Measurements from ENCODE around the gene LMAN2L.

The LMAN2L gene

DNA sequence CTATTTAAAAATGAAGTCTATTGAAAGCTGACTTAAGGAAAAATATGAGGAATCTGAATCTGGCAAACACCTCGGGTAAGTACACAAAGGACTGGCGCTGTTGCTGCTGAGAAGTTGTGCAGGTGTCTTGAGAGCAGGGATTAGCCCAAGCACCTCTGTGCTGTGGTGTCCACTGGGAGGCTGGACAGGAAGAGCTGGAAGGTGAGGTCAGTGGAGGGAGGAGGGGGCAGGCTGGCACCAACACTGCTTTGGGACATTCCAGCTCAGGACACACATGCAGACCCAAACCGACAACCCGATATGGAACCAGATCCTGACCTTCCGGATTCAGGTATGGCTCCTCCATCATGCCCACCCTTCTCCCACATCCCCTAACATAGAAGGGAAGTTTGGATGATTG, 76.7 kb downstream of the LMAN2L start:
- TF ChIP-seq, protein P1, sequence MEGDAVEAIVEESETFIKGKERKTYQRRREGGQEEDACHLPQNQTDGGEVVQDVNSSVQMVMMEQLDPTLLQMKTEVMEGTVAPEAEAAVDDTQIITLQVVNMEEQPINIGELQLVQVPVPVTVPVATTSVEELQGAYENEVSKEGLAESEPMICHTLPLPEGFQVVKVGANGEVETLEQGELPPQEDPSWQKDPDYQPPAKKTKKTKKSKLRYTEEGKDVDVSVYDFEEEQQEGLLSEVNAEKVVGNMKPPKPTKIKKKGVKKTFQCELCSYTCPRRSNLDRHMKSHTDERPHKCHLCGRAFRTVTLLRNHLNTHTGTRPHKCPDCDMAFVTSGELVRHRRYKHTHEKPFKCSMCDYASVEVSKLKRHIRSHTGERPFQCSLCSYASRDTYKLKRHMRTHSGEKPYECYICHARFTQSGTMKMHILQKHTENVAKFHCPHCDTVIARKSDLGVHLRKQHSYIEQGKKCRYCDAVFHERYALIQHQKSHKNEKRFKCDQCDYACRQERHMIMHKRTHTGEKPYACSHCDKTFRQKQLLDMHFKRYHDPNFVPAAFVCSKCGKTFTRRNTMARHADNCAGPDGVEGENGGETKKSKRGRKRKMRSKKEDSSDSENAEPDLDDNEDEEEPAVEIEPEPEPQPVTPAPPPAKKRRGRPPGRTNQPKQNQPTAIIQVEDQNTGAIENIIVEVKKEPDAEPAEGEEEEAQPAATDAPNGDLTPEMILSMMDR (IDR thresholded peaks at IDR 0.05; ENCODE audit: control insufficient read depth, insufficient read depth, low read depth, low read length, missing control alignments), result no peak
- DNase-seq (ENCODE audit: low read depth), result no peak
- H3K4me3 ChIP-seq (ENCODE audit: control insufficient read depth, low read depth, low read length), result no peak overlapping the region

DNA sequence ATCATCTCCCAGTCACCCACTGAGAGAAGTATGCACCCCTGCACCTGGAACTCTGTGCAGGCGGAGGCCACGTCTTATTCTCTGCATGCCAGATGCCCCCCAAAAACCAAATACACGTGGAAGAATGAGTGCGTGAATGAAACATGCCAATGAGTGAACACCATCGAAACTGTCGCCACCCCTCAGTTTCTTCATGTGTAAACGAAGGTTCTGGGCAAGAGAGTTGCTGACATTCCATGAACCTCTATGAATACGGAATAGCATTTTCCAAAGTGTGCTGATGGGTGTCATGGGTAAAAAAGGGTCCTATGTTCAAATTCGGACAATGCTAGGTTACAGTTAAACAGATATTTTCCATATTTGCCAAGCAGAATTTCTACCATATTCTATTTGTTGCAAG, 77.5 kb downstream of the LMAN2L start:
- TF ChIP-seq, protein P1 (IDR thresholded peaks at IDR 0.05; ENCODE audit: control insufficient read depth, insufficient read depth, low read depth, low read length, missing control alignments), result no peak
- H3K4me3 ChIP-seq (ENCODE audit: control insufficient read depth, low read depth, low read length), result no peak overlapping the region
- DNase-seq (ENCODE audit: low read depth), result no peak

DNA sequence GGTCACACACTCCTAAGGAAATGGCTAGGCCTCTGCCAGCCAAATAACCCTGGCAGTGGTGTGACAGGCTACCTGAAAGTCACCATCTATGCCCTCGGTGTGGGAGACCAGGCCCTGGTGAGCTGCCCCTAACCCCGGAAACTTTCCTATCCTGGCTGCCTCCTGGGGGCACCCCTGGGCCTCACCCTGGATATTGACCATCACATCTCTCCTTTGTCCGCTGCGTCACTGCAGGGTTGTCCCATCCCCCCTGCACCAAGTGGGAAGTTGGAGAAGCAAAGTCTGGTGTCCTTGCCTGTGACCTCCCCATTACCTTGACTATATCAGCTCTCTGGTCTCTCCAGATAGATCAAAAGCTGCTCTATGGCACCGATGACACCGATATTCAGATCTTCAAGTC, 78.5 kb downstream of the LMAN2L start:
- no peak overlapping the region for H3K4me3 ChIP-seq (ENCODE audit: control insufficient read depth, low read depth, low read length)
- DNase-seq (ENCODE audit: low read depth), result no peak
- TF ChIP-seq, protein P1 (IDR thresholded peaks at IDR 0.05; ENCODE audit: control insufficient read depth, insufficient read depth, low read depth, low read length, missing control alignments), result no peak

DNA sequence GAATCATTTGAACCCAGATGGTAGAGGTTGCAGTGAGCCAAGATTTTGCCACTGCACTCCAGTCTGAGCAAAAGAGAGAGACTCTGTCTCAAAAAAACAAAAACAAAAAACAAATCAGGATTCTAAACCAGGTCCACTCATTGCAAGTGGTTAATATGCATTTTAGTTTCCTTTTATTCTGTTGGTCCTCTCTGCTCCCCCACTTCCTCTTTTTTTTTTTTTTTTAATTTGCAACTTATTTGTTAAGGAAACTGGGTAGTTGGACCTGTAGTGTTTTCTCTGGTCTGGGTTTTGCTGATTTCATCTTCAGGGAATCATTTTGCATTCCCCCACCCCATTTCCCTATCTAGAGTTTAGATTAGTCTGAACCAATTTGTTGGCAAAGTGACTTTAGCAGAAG, 83.3 kb downstream of the LMAN2L start:
- TF ChIP-seq, protein P1 (IDR thresholded peaks at IDR 0.05; ENCODE audit: control insufficient read depth, insufficient read depth, low read depth, low read length, missing control alignments), result no peak
- DNase-seq (ENCODE audit: low read depth), result no peak
- H3K4me3 ChIP-seq (ENCODE audit: control insufficient read depth, low read depth, low read length), result no peak overlapping the region

Data from AG09309 (cell line).